ENCODE results near the gene LST1.
A peak's percentile ranks its signal among the peaks of the same experiment; 100 is the strongest.

The LST1 gene

DNA sequence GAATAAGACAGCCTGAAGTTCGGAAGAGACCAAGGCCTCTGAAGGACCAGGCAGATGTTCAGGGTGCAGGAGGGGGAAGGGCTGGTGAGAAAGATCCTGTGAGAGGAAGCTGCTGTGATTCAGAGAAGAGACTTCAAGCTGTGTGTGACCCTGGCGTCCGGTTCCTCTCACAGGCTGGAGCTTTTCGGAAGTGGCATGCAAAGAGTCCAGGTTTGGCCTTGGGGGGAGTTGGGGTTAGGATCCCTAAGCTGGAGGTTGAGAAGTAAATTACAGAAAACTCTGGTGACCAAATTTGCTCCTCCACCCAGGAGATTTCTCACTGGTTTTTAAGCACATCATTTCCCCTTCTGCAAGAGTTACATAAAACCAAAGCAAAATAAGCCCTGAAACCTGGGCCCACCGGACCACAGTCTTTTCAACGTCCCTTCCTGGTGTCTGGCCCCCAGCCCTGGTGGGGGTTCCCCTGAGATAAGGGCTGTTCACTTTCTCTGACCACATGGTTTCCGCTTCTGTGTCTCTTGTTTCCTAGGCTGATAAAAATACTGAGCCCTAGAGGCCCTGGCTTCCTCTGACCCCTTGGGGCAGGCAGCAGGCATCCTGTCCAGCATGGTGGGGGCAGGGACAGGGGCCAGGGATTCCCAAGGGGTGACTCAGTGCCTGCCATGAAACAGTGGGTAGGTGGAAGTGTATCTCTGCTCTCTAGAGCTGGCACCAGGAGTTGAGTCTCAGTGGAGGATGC lies 25.9 kb upstream of the LST1 start:
- no peak for DNase-seq (ENCODE audit: low read depth)

- DNase-seq (ENCODE audit: low read depth): no peak
Measured at GRCh38 chr6:31560697-31561058, 25.4 kb upstream of the LST1 start.

- no peak for DNase-seq (ENCODE audit: low read depth)
Measured at GRCh38 chr6:31567531-31568370, 18.3 kb upstream of the LST1 start.

DNA sequence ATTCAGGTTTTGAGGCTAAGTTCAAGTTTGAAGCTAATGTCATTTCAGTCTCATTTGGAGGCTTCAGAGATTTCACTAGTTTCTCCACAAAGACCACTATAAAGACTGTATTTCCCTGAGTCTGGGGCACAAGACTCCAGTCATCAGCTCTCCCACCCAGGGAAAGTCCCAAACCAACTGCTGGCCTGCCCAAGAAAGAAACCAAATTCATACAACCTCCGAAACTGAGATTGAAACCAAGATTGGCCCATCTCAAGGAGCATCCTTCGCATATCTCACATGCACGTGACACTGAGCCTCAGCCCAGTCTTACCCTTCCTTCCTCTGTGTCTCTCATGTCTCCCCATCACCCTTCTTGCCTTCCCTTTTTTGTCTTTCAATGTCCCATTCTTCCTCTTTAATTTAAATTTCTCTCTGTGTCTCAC lies 17.5 kb upstream of the LST1 start:
- no peak for DNase-seq (ENCODE audit: low read depth)

GRCh38 chr6:31569861-31570536 lies 16.1 kb upstream of the LST1 start:
- no peak for DNase-seq (ENCODE audit: low read depth)

GRCh38 chr6:31572041-31572911 lies 13.8 kb upstream of the LST1 start, which contains the start of gene LTA:
LTA (plus strand) TSS chr6:31572289; CDS start chr6:31572743, 454 bp downstream.
- DNase-seq (ENCODE audit: low read depth): peak; percentile 79

- DNase-seq (ENCODE audit: low read depth): no peak
Measured at GRCh38 chr6:31573239-31574105, 12.6 kb upstream of the LST1 start.

DNA sequence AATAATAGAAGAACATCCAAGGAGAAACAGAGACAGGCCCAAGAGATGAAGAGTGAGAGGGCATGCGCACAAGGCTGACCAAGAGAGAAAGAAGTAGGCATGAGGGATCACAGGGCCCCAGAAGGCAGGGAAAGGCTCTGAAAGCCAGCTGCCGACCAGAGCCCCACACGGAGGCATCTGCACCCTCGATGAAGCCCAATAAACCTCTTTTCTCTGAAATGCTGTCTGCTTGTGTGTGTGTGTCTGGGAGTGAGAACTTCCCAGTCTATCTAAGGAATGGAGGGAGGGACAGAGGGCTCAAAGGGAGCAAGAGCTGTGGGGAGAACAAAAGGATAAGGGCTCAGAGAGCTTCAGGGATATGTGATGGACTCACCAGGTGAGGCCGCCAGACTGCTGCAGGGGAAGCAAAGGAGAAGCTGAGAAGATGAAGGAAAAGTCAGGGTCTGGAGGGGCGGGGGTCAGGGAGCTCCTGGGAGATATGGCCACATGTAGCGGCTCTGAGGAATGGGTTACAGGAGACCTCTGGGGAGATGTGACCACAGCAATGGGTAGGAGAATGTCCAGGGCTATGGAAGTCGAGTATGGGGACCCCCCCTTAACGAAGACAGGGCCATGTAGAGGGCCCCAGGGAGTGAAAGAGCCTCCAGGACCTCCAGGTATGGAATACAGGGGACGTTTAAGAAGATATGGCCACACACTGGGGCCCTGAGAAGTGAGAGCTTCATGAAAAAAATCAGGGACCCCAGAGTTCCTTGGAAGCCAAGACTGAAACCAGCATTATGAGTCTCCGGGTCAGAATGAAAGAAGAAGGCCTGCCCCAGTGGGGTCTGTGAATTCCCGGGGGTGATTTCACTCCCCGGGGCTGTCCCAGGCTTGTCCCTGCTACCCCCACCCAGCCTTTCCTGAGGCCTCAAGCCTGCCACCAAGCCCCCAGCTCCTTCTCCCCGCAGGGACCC lies 11.7 kb upstream of the LST1 start:
- no peak for DNase-seq (ENCODE audit: low read depth)

DNA sequence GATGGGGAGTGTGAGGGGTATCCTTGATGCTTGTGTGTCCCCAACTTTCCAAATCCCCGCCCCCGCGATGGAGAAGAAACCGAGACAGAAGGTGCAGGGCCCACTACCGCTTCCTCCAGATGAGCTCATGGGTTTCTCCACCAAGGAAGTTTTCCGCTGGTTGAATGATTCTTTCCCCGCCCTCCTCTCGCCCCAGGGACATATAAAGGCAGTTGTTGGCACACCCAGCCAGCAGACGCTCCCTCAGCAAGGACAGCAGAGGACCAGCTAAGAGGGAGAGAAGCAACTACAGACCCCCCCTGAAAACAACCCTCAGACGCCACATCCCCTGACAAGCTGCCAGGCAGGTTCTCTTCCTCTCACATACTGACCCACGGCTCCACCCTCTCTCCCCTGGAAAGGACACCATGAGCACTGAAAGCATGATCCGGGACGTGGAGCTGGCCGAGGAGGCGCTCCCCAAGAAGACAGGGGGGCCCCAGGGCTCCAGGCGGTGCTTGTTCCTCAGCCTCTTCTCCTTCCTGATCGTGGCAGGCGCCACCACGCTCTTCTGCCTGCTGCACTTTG lies 10.7 kb upstream of the LST1 start, which contains the start of gene TNF:
Gene TNF (plus strand): TSS at position 231 of the 567 bp plus-strand sequence. CDS start 177 bp downstream, at position 408.
- peak; percentile 80 for DNase-seq (ENCODE audit: low read depth)

- no peak for DNase-seq (ENCODE audit: low read depth)
Measured at GRCh38 chr6:31575952-31576685, 10.0 kb upstream of the LST1 start.

- DNase-seq (ENCODE audit: low read depth): no peak
Measured at GRCh38 chr6:31576897-31577578, 9.0 kb upstream of the LST1 start.

DNA sequence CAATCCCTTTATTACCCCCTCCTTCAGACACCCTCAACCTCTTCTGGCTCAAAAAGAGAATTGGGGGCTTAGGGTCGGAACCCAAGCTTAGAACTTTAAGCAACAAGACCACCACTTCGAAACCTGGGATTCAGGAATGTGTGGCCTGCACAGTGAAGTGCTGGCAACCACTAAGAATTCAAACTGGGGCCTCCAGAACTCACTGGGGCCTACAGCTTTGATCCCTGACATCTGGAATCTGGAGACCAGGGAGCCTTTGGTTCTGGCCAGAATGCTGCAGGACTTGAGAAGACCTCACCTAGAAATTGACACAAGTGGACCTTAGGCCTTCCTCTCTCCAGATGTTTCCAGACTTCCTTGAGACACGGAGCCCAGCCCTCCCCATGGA lies 8.5 kb upstream of the LST1 start:
- DNase-seq (ENCODE audit: low read depth): no peak

GRCh38 chr6:31578184-31579118 lies 7.6 kb upstream of the LST1 start:
- DNase-seq (ENCODE audit: low read depth): no peak

DNA sequence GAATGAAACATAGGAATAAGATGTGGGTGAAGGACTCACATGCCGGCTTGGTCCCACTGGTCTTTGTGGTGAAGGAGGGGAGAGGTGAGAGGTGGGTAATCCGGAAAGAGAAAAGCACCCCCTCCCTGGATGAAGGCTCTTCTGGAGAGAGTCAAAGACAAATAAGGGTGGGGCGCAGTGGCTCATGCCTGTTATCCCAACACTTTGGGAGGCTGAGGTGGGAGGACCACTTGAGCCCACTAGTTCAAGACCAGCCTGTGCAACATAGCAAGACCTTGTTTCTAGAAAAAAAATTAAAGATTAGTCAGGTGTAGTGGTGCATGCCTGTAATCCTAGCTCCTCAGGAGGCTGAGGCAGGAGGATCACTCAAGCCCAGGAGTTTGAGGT lies 7.0 kb upstream of the LST1 start:
- DNase-seq (ENCODE audit: low read depth): no peak

- DNase-seq (ENCODE audit: low read depth): no peak
Measured at GRCh38 chr6:31579546-31580437, 6.3 kb upstream of the LST1 start.

DNA sequence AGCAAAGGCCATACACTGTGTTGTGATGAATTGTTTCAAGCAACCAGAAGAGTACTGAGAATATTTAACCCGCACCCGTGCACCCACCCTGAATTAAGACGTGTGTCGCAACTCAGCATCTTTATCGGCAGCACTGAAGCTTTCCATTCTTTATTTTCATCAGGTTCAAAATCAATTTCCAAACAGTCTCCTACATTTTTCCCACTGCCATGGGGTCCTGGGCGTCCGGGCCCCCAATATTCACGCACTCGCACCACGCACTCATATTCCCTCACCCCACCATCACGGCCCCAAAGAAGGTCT lies 5.7 kb upstream of the LST1 start:
- no peak for DNase-seq (ENCODE audit: low read depth)

All from activated T-cell treated with anti-CD3 and anti-CD28 coated beads for 48 hours (primary cell).